Measurements from ENCODE around the gene QTRT2.

DNA sequence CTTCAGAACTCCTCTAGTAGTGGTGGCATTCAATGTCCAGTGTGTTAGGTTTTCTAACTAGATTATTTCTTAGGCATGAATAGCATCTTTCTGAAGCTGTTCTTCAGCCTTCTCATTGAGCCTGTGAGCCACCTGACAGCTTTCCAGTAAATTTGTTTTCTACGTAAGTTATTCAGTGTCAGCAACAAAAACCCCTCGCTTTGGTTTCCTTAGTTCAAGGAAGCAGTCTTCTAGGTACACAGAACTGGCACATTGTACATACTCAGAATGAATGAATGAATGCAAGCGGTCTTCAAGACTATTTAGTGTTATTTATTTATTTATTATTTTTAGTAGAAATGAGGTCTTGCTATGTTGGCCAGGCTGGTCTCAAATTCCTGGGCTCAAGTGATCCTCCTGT is 77.4 kb downstream of the QTRT2 start:
- TF ChIP-seq CTCF (conservative IDR thresholded peaks at IDR 0.05; ENCODE audit: low read length) = no peak
- no peak for TF ChIP-seq EZH2phosphoT487 (IDR thresholded peaks at IDR 0.05; ENCODE audit: borderline replicate concordance)
